ENCODE data around the gene SHLD1. TPM values are rescaled to one million over a fixed set of nuclear protein-coding genes. Genes with fewer than 3 reads are reported as not detected.

SHLD1 gene
- total RNA-seq, 2 donors from 2014 or later, result 4.6 to 5.3 TPM

- no peak for DNase-seq (ENCODE audit: low spot score)
These were observed 37.6 kb downstream of the SHLD1 start for GRCh38 chr20:5787796-5788165.

GRCh38 chr20:5788385-5788895 is 38.2 kb downstream of the SHLD1 start:
- H3K9me3 ChIP-seq, result no peaks in the 10 kb centered on the region
- H3K4me3 ChIP-seq, result no peak overlapping the region
- peak; percentile 60 for ATAC-seq (ENCODE audit: insufficient number of reproducible peaks, low FRiP score, low read depth)
- H3K36me3 ChIP-seq, result no peaks in the 10 kb centered on the region
- peaks cover 0 to 9% of the 10 kb centered on the region in 2 donors for H3K4me1 ChIP-seq (ENCODE audit: control insufficient read depth in 1 of 2, low read depth in 2 of 2)
- no peak overlapping the region for H3K27ac ChIP-seq
- peak; percentile 52 for DNase-seq (ENCODE audit: low spot score)
- peak; percentile 90 for TF ChIP-seq CTCF (IDR thresholded peaks at IDR 0.05)
- H3K27me3 ChIP-seq (replicated peaks; ENCODE audit: insufficient read depth), result no peaks in the 10 kb centered on the region

More at GRCh38 chr20:5787796-5788165, 37.6 kb downstream of the SHLD1 start:
- Histone ChIP-seq H3K27ac (no peak overlapping the region), H3K9me3 (no peaks in the 10 kb centered on the region), H3K27me3 (replicated peaks; ENCODE audit: insufficient read depth) (no peaks in the 10 kb centered on the region), H3K4me1 (ENCODE audit: control insufficient read depth in 1 of 2, low read depth in 2 of 2) (peaks cover 0 to 9% of the 10 kb centered on the region in 2 donors), H3K4me3 (no peak overlapping the region), H3K36me3 (no peaks in the 10 kb centered on the region)
- no peak for ATAC-seq (ENCODE audit: insufficient number of reproducible peaks, low FRiP score, low read depth)
- no peak for TF ChIP-seq CTCF (IDR thresholded peaks at IDR 0.05)

- no peaks in the 10 kb centered on the region for H3K9me3 ChIP-seq
- ATAC-seq (ENCODE audit: insufficient number of reproducible peaks, low FRiP score, low read depth) (no peak), DNase-seq (ENCODE audit: low spot score) (no peak)
- no peaks in the 10 kb centered on the region for H3K36me3 ChIP-seq
- peaks cover 0 to 9% of the 10 kb centered on the region in 2 donors for H3K4me1 ChIP-seq (ENCODE audit: control insufficient read depth in 1 of 2, low read depth in 2 of 2)
- H3K27me3 ChIP-seq (replicated peaks; ENCODE audit: insufficient read depth), result no peaks in the 10 kb centered on the region
- H3K4me3 ChIP-seq, result no peak overlapping the region
- no peak overlapping the region for H3K27ac ChIP-seq
- TF ChIP-seq CTCF (IDR thresholded peaks at IDR 0.05), result no peak
These were observed 39.6 kb downstream of the SHLD1 start for GRCh38 chr20:5789827-5790226.

- Histone ChIP-seq H3K27me3 (replicated peaks; ENCODE audit: insufficient read depth) (no peaks in the 10 kb centered on the region), H3K27ac (no peak overlapping the region), H3K4me3 (no peak overlapping the region), H3K4me1 (ENCODE audit: control insufficient read depth in 1 of 2, low read depth in 2 of 2) (no peaks in the 10 kb centered on the region), H3K36me3 (no peaks in the 10 kb centered on the region), H3K9me3 (no peaks in the 10 kb centered on the region)
- ATAC-seq (ENCODE audit: insufficient number of reproducible peaks, low FRiP score, low read depth), result no peak
- no peak for DNase-seq (ENCODE audit: low spot score)
- no peak for TF ChIP-seq CTCF (IDR thresholded peaks at IDR 0.05)
These were observed 43.7 kb downstream of the SHLD1 start for GRCh38 chr20:5793916-5794315.

GRCh38 chr20:5796331-5797040 is 46.3 kb downstream of the SHLD1 start:
- Histone ChIP-seq H3K36me3 (no peaks in the 10 kb centered on the region), H3K27ac (no peak overlapping the region), H3K27me3 (replicated peaks; ENCODE audit: insufficient read depth) (no peaks in the 10 kb centered on the region), H3K4me3 (no peak overlapping the region), H3K4me1 (ENCODE audit: control insufficient read depth in 1 of 2, low read depth in 2 of 2) (no peaks in the 10 kb centered on the region), H3K9me3 (no peaks in the 10 kb centered on the region)
- TF ChIP-seq CTCF (IDR thresholded peaks at IDR 0.05), result no peak
- ATAC-seq (ENCODE audit: insufficient number of reproducible peaks, low FRiP score, low read depth) (no peak), DNase-seq (ENCODE audit: low spot score) (no peak)
